Stomach (tissue), 9 donors: ENCODE data around the gene CLEC16A. TPM values are rescaled to one million over a fixed set of nuclear protein-coding genes. Genes with fewer than 3 reads are reported as not detected.

Experiments
- DNase-seq, 2 donors: peaks; one replicate each; pipeline versions ENCODE4 v3.0.0 to v3.0.0-alpha.2; 2013 to 2019
- H3K27ac ChIP-seq, 5 donors: fragments of 200-600 bp in 4 of 5; sonication (generic) in 4 of 5; one replicate each; pipeline ENCODE4 v1.5.1; 2013 to 2019; ENCODE audit warnings: mild to moderate bottlenecking in 1 of 5, moderate library complexity in 1 of 5
- H3K27me3 ChIP-seq, 3 donors: fragments of 200-600 bp; sonication (generic); one replicate each; pipeline ENCODE4 v1.5.1; 2017 to 2019; ENCODE audit warnings: mixed run types in 1 of 3
- H3K36me3 ChIP-seq, 4 donors: fragments of 200-600 bp; sonication (generic); 1 replicate in 3 of 4; 2 replicates in 1 of 4; pipeline ENCODE4 v1.5.1; 2016 to 2019
- H3K4me1 ChIP-seq, 4 donors: fragments of 200-600 bp; sonication (generic); one replicate each; pipeline ENCODE4 v1.5.1; 2016 to 2019
- H3K4me3 ChIP-seq, 4 donors: fragments of 200-600 bp; sonication (generic) in 3 of 4; one replicate each; pipeline ENCODE4 v1.5.1; 2016 to 2019; ENCODE audit warnings: mild to moderate bottlenecking in 1 of 4
- H3K9me3 ChIP-seq, 4 donors: fragments of 200-600 bp; sonication (generic); one replicate each; pipeline ENCODE4 v1.5.1; 2016 to 2019
- CTCF ChIP-seq, 7 experiments: fragments of 450-650 bp in 4 of 7; fragments of 200-600 bp in 3 of 7; sonication (generic) in 3 of 7; IDR thresholded peaks; one replicate each; pipeline ENCODE4 v1.5.1; 2016 to 2019; ENCODE audit warnings: antibody characterized with exemption in 7 of 7, control low read depth in 2 of 7, mild to moderate bottlenecking in 1 of 7
- EP300 ChIP-seq: sonication (generic); formaldehyde crosslinking; IDR thresholded peaks from one replicate; pipeline ENCODE4 v1.6.1; 2017; ENCODE audit warnings: antibody characterized with exemption
- POLR2A ChIP-seq, 4 donors: fragments of 450-650 bp; IDR thresholded peaks; one replicate each; pipeline ENCODE4 v1.6.1; 2016; ENCODE audit warnings: antibody characterized with exemption in 4 of 4, control low read depth in 2 of 4, mild to moderate bottlenecking in 1 of 4, moderate library complexity in 1 of 4
- POLR2AphosphoS5 ChIP-seq, 3 donors: sonication (generic); formaldehyde crosslinking; IDR thresholded peaks; one replicate each; pipeline ENCODE4 v1.6.1; 2016; ENCODE audit warnings: antibody characterized with exemption in 3 of 3
- WGBS, 5 donors: extraction: QIAGEN DNeasy Blood & Tissue Kit in 3 of 5; methylation state at CpG; one replicate each; pipeline versions ENCODE4 v1.1.5 to v1.1.7; 2013 to 2018; 5-methylcytosine and 5-hydroxymethylcytosine counted together
- intact Hi-C: fragments of 100-400 bp; cut with DNase I; formaldehyde crosslinking; loops from one replicate; pipeline ENCODE4 v1.15.1; 2023; ENCODE audit warnings: low total_unique reads
- polyA plus RNA-seq, 3 donors: library from polyadenylated mRNA; stranded (reverse); fragments of 200-250 nt; gene quantifications; one replicate each; pipeline ENCODE4 v1.2.3, GENCODE V29; 2013
- total RNA-seq, 5 donors: library from RNA; depleted of rRNA; stranded (reverse); fragments of >200 nt; gene quantifications; one replicate each; pipeline versions ENCODE4 v1.1.0 to v1.2.3, GENCODE V29; 2014 to 2016
- donor health status: healthy with polysubstance abuse.
- donor health status: Bipolar disorder and iron deficiency.
- donor health status: healthy.

CLEC16A gene
- total and polyA plus RNA-seq, 8 donors, result 5.8 to 176 (median 21.8) TPM

- Histone ChIP-seq H3K27ac (no peak overlapping the region), H3K27me3 (no peaks in the 10 kb centered on the region), H3K4me3 (no peak overlapping the region), H3K4me1 (peaks cover 6 to 25% (median 17%) of the 10 kb centered on the region in 4 donors), H3K9me3 (no peaks in the 10 kb centered on the region), H3K36me3 (peaks cover 11 to 56% (median 49%) of the 10 kb centered on the region in 4 donors)
- no peak for DNase-seq
- no peak for TF ChIP-seq POLR2AphosphoS5 (IDR thresholded peaks at IDR 0.05)
- intact Hi-C loops, result no loop called here
- 92 to 98% (median 95%) methylated on average over 6 of the region's 6 CpGs for WGBS, 5 donors
Observed at GRCh38 chr16:11167581-11167980, 223.2 kb downstream of the CLEC16A start.

GRCh38 chr16:11168386-11169051 is 224.2 kb downstream of the CLEC16A start:
- peaks cover 6 to 19% (median 13%) of the 10 kb centered on the region in 4 donors for H3K4me1 ChIP-seq
- 75 to 91% (median 87%) methylated on average over 6 to 9 of the region's 9 CpGs for WGBS, 5 donors
- no peaks in the 10 kb centered on the region for H3K9me3 ChIP-seq
- DNase-seq, result peak in 1 of 2 donors; percentile 54
- intact Hi-C loops, result no loop called here
- H3K36me3 ChIP-seq, result peaks cover 11 to 63% (median 53%) of the 10 kb centered on the region in 4 donors
- H3K4me3 ChIP-seq, result no peak overlapping the region
- TF ChIP-seq CTCF (IDR thresholded peaks at IDR 0.05) (no peak), POLR2A (IDR thresholded peaks at IDR 0.05) (no peak), POLR2AphosphoS5 (IDR thresholded peaks at IDR 0.05) (no peak), EP300 (no peak)
- H3K27ac ChIP-seq, result no peak overlapping the region
- H3K27me3 ChIP-seq, result no peaks in the 10 kb centered on the region

- 87 to 93% (median 91%) methylated on average over 4 of the region's 4 CpGs; no CpG with 5 or more reads in 1 of the 5 donors for WGBS, 5 donors
- no peaks in the 10 kb centered on the region for H3K27me3 ChIP-seq
- no peak overlapping the region for H3K27ac ChIP-seq
- TF ChIP-seq POLR2A (IDR thresholded peaks at IDR 0.05), result no peak
- no peak for TF ChIP-seq CTCF (IDR thresholded peaks at IDR 0.05)
- TF ChIP-seq EP300, result no peak
- TF ChIP-seq POLR2AphosphoS5 (IDR thresholded peaks at IDR 0.05), result no peak
- H3K36me3 ChIP-seq, result peaks cover 11 to 74% (median 62%) of the 10 kb centered on the region in 4 donors
- H3K4me1 ChIP-seq, result peaks cover 1 to 10% (median 3%) of the 10 kb centered on the region in 4 donors
- H3K4me3 ChIP-seq, result no peak overlapping the region
- no peaks in the 10 kb centered on the region for H3K9me3 ChIP-seq
- no peak for DNase-seq
- intact Hi-C loops, result no loop called here
Observed at GRCh38 chr16:11169641-11170040, 225.3 kb downstream of the CLEC16A start.

- Histone ChIP-seq H3K4me1 (peaks cover 0 to 4% (median 0%) of the 10 kb centered on the region in 4 donors), H3K9me3 (no peaks in the 10 kb centered on the region), H3K4me3 (no peak overlapping the region), H3K27me3 (no peaks in the 10 kb centered on the region), H3K36me3 (peaks cover 11 to 75% (median 63%) of the 10 kb centered on the region in 4 donors), H3K27ac (no peak overlapping the region)
- TF ChIP-seq POLR2AphosphoS5 (IDR thresholded peaks at IDR 0.05), result no peak
- TF ChIP-seq EP300, result no peak
- TF ChIP-seq CTCF (IDR thresholded peaks at IDR 0.05), result no peak
- intact Hi-C loops, result no loop called here
- no peak for DNase-seq
- 90 to 95% (median 94%) methylated on average over 5 to 7 of the region's 7 CpGs for WGBS, 5 donors
Observed at GRCh38 chr16:11170201-11170600, 225.8 kb downstream of the CLEC16A start.
